Measurements from ENCODE around the gene CD70. TPM values are rescaled to one million over a fixed set of nuclear protein-coding genes. Genes with fewer than 3 reads are reported as not detected.
A peak's percentile ranks its signal among the peaks of the same experiment; 100 is the strongest.

Gene CD70
- total RNA-seq, 1 experiment from 2014 or later: 1.2 TPM

DNA sequence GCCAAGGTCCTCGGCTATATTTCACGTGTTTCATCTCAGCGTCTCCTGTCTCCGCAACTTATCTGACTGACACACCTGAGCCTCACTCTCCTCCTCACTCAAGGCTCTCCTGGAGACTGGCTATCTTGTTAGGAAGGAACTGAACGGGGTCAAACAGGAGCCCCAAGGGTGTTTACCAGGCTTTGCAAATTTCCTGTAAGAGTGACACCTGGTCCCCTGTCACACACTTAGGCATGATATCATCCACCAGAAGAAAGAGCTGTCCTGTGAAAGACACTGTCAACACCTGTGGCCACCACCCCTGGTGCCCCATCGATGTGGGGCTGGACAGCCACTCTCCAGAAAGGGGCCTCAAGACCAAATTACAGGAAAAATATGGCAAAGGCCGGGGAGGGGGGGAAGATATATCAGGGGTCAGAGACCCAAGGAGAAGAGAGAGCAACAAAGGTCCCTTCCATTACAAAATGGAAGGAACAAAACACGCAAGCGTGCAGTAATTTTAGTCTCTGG is 2.9 kb downstream of the CD70 start:
- Histone ChIP-seq H3K4me2 (ENCODE audit: insufficient read depth, insufficient read length, low read length) (peak overlapping the region; percentile 70), H2AFZ (ENCODE audit: low read length) (no peak overlapping the region), H4K20me1 (ENCODE audit: control insufficient read depth, insufficient read depth, insufficient read length) (peaks cover 2% of the 10 kb centered on the region), H3K27ac (ENCODE audit: insufficient read length, low read depth, low read length) (no peak overlapping the region), H3K14ac (ENCODE audit: insufficient read depth, low read length) (no peak overlapping the region), H2BK120ac (ENCODE audit: low read depth, low read length, poor library complexity, severe bottlenecking) (no peak overlapping the region), H3K9me3 (ENCODE audit: control insufficient read depth, low read depth, low read length) (no peaks in the 10 kb centered on the region), H3K18ac (ENCODE audit: insufficient read length, low read depth, low read length) (no peak overlapping the region), H3K56ac (ENCODE audit: insufficient read length, low read depth, low read length) (no peak overlapping the region), H3K4ac (ENCODE audit: low read depth, low read length) (no peak overlapping the region), H3K23me2 (ENCODE audit: insufficient read length, low read depth, low read length, poor library complexity, severe bottlenecking) (peaks cover 31% of the 10 kb centered on the region), H3K27me3 (ENCODE audit: insufficient read depth, low read length) (peaks cover 35% of the 10 kb centered on the region; the same call in 1 of the 2 replicates), H4K5ac (ENCODE audit: insufficient read length, low read depth, low read length) (no peak overlapping the region), H2AK5ac (ENCODE audit: insufficient read length, low read length) (no peak overlapping the region), H3K4me1 (ENCODE audit: insufficient read depth, low read length) (no peaks in the 10 kb centered on the region; the same call in 1 of the 2 replicates), H2BK5ac (ENCODE audit: insufficient read length, low read length) (no peak overlapping the region), H2BK12ac (ENCODE audit: insufficient read length, low read depth, low read length) (no peak overlapping the region), H3K79me1 (ENCODE audit: insufficient read depth, low read depth, low read length, poor library complexity, severe bottlenecking) (no peaks in the 10 kb centered on the region), H2BK20ac (ENCODE audit: low read depth, low read length, poor library complexity, severe bottlenecking) (no peak overlapping the region), H2BK15ac (ENCODE audit: low read depth, low read length) (no peak overlapping the region), H3K9ac (ENCODE audit: extremely low read depth, insufficient read length, low read length) (no peak overlapping the region), H4K91ac (ENCODE audit: insufficient read length, low read depth, low read length) (no peak overlapping the region), H3K79me2 (ENCODE audit: insufficient read depth, low read length) (no peaks in the 10 kb centered on the region), H3T11ph (ENCODE audit: low read length) (no peak overlapping the region), H3K23ac (ENCODE audit: insufficient read length, low read depth, low read length) (no peak overlapping the region), H4K8ac (replicated peaks; ENCODE audit: insufficient read length, low read depth, low read length) (no peak overlapping the region)
- peak overlapping the region; percentile 68 to 81 for H3K4me3 Mint-ChIP-seq
- peaks cover 92% of the 10 kb centered on the region for H3K27me3 Mint-ChIP-seq (ENCODE audit: low read depth)
- no peak for DNase-seq
- H3K4me1 Mint-ChIP-seq: peaks cover 35 to 41% of the 10 kb centered on the region in 2 experiments
- no peak overlapping the region for H3K27ac Mint-ChIP-seq
- H3K9me3 Mint-ChIP-seq: peaks cover 0 to 2% of the 10 kb centered on the region in 2 experiments; a peak in 2 of 5 replicates
- TF ChIP-seq, protein P1, sequence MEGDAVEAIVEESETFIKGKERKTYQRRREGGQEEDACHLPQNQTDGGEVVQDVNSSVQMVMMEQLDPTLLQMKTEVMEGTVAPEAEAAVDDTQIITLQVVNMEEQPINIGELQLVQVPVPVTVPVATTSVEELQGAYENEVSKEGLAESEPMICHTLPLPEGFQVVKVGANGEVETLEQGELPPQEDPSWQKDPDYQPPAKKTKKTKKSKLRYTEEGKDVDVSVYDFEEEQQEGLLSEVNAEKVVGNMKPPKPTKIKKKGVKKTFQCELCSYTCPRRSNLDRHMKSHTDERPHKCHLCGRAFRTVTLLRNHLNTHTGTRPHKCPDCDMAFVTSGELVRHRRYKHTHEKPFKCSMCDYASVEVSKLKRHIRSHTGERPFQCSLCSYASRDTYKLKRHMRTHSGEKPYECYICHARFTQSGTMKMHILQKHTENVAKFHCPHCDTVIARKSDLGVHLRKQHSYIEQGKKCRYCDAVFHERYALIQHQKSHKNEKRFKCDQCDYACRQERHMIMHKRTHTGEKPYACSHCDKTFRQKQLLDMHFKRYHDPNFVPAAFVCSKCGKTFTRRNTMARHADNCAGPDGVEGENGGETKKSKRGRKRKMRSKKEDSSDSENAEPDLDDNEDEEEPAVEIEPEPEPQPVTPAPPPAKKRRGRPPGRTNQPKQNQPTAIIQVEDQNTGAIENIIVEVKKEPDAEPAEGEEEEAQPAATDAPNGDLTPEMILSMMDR (conservative IDR thresholded peaks at IDR 0.05): no peak
- no CpG with 5 or more reads among the region's 9 CpGs for WGBS (ENCODE audit: extremely low coverage, insufficient read length, low lambda C conversion rate)
- no peaks in the 10 kb centered on the region for H3K36me3 Mint-ChIP-seq (ENCODE audit: insufficient read depth in 1 of 3, low read depth in 3 of 3)
